Skeletal muscle satellite cell (primary cell): ENCODE measurements around the gene HUS1.
A peak's percentile ranks its signal among the peaks of the same experiment; 100 is the strongest.
"Not testable (repeated sequence)": the region's sequence is repeated elsewhere in the genome, so short reads cannot be mapped to it uniquely, and the experiment has no call there.

Source experiments
- H3K27me3 ChIP-seq: 2 replicates; pipeline ENCODE4 v1.7.0; 2013; ENCODE audit warnings: low read length; ENCODE audit not compliant: control insufficient read depth, insufficient read depth
- H3K36me3 ChIP-seq: 2 replicates; pipeline ENCODE4 v1.7.0; 2013; ENCODE audit warnings: mild to moderate bottlenecking, control low read depth, low read length; ENCODE audit not compliant: insufficient read depth
- H3K4me1 ChIP-seq: 2 replicates; pipeline ENCODE4 v1.7.0; 2013; ENCODE audit warnings: low read length; ENCODE audit not compliant: control insufficient read depth, insufficient read depth
- H3K4me2 ChIP-seq: 2 replicates; pipeline ENCODE4 v1.7.0; 2013; ENCODE audit warnings: mild to moderate bottlenecking, low read length
- H3K4me3 ChIP-seq: 2 replicates; pipeline ENCODE4 v1.7.0; 2013; ENCODE audit warnings: low read length
- H3K9ac ChIP-seq: 2 replicates; pipeline ENCODE4 v1.7.0; 2013; ENCODE audit warnings: mild to moderate bottlenecking, low read depth, low read length, moderate library complexity
- H3K9me3 ChIP-seq: replicated peaks from 2 replicates; pipeline ENCODE4 v1.7.0; 2013; ENCODE audit warnings: mild to moderate bottlenecking, control low read depth, low read length

Gene HUS1

GRCh38 chr7:47943676-47944474 is 35.5 kb downstream of the HUS1 start:
- H3K9me3 ChIP-seq: no peaks in the 10 kb centered on the region
- H3K27me3 ChIP-seq: no peaks in the 10 kb centered on the region
- H3K4me3 ChIP-seq: no peak overlapping the region
- no peak overlapping the region for H3K4me2 ChIP-seq
- peaks cover 30% of the 10 kb centered on the region for H3K4me1 ChIP-seq
- no peak overlapping the region for H3K9ac ChIP-seq
- H3K36me3 ChIP-seq: no peaks in the 10 kb centered on the region

- H3K4me3 ChIP-seq, H3K36me3 ChIP-seq, H3K9ac ChIP-seq, H3K4me2 ChIP-seq, H3K27me3 ChIP-seq, H3K9me3 ChIP-seq: not testable (repeated sequence)
- peaks cover 30% of the 10 kb centered on the region for H3K4me1 ChIP-seq
Observed at GRCh38 chr7:47942651-47943050, 36.8 kb downstream of the HUS1 start.

- H3K4me1 ChIP-seq: peaks cover 30% of the 10 kb centered on the region
- H3K9ac ChIP-seq: peak overlapping the region; percentile 71
- no peaks in the 10 kb centered on the region for H3K27me3 ChIP-seq
- H3K4me2 ChIP-seq: peak overlapping the region; percentile 51
- H3K4me3 ChIP-seq: no peak overlapping the region
- H3K9me3 ChIP-seq: no peaks in the 10 kb centered on the region
- no peaks in the 10 kb centered on the region for H3K36me3 ChIP-seq
Observed at GRCh38 chr7:47942132-47942531, 37.3 kb downstream of the HUS1 start.

- Histone ChIP-seq H3K9me3 (no peaks in the 10 kb centered on the region), H3K27me3 (no peaks in the 10 kb centered on the region), H3K36me3 (no peaks in the 10 kb centered on the region), H3K4me1 (peaks cover 30% of the 10 kb centered on the region), H3K4me2 (peak overlapping the region; percentile 75), H3K9ac (peak overlapping the region; percentile 81), H3K4me3 (peak overlapping the region; percentile 39)
Observed at GRCh38 chr7:47941136-47941844, 38.1 kb downstream of the HUS1 start.

- H3K9me3 ChIP-seq: no peaks in the 10 kb centered on the region
- peak overlapping the region; percentile 81 for H3K9ac ChIP-seq
- H3K4me2 ChIP-seq: peak overlapping the region; percentile 75
- H3K4me1 ChIP-seq: peaks cover 30% of the 10 kb centered on the region
- H3K4me3 ChIP-seq: peak overlapping the region; percentile 39
- H3K36me3 ChIP-seq: no peaks in the 10 kb centered on the region
- no peaks in the 10 kb centered on the region for H3K27me3 ChIP-seq
Observed at GRCh38 chr7:47940088-47941013, 39.1 kb downstream of the HUS1 start.

GRCh38 chr7:47939425-47940036 is 39.9 kb downstream of the HUS1 start:
- no peaks in the 10 kb centered on the region for H3K9me3 ChIP-seq
- H3K36me3 ChIP-seq: no peaks in the 10 kb centered on the region
- H3K4me1 ChIP-seq: peaks cover 30% of the 10 kb centered on the region
- no peaks in the 10 kb centered on the region for H3K27me3 ChIP-seq
- no peak overlapping the region for H3K4me2 ChIP-seq
- H3K4me3 ChIP-seq: no peak overlapping the region
- no peak overlapping the region for H3K9ac ChIP-seq

- H3K36me3 ChIP-seq: no peaks in the 10 kb centered on the region
- no peaks in the 10 kb centered on the region for H3K9me3 ChIP-seq
- no peak overlapping the region for H3K4me3 ChIP-seq
- H3K9ac ChIP-seq: no peak overlapping the region
- H3K27me3 ChIP-seq: no peaks in the 10 kb centered on the region
- H3K4me2 ChIP-seq: no peak overlapping the region
- H3K4me1 ChIP-seq: peaks cover 28% of the 10 kb centered on the region
Observed at GRCh38 chr7:47938574-47939165, 40.7 kb downstream of the HUS1 start.

- Histone ChIP-seq H3K27me3 (no peaks in the 10 kb centered on the region), H3K4me1 (peaks cover 23% of the 10 kb centered on the region), H3K4me2 (no peak overlapping the region), H3K9ac (no peak overlapping the region), H3K4me3 (no peak overlapping the region), H3K36me3 (no peaks in the 10 kb centered on the region), H3K9me3 (no peaks in the 10 kb centered on the region)
Observed at GRCh38 chr7:47937711-47938573, 41.5 kb downstream of the HUS1 start.

GRCh38 chr7:47937065-47937687 is 42.2 kb downstream of the HUS1 start:
- H3K9me3 ChIP-seq: no peaks in the 10 kb centered on the region
- peaks cover 23% of the 10 kb centered on the region for H3K4me1 ChIP-seq
- no peaks in the 10 kb centered on the region for H3K27me3 ChIP-seq
- no peak overlapping the region for H3K4me2 ChIP-seq
- no peak overlapping the region for H3K4me3 ChIP-seq
- H3K9ac ChIP-seq: no peak overlapping the region
- H3K36me3 ChIP-seq: no peaks in the 10 kb centered on the region

- no peaks in the 10 kb centered on the region for H3K36me3 ChIP-seq
- H3K4me2 ChIP-seq: no peak overlapping the region
- H3K4me1 ChIP-seq: peaks cover 20% of the 10 kb centered on the region
- no peaks in the 10 kb centered on the region for H3K27me3 ChIP-seq
- H3K9me3 ChIP-seq: no peaks in the 10 kb centered on the region
- H3K9ac ChIP-seq: no peak overlapping the region
- no peak overlapping the region for H3K4me3 ChIP-seq
Observed at GRCh38 chr7:47936323-47936722, 43.1 kb downstream of the HUS1 start.
